Endothelial cell of umbilical vein (primary cell): ENCODE results near the gene ABCA2. TPM values are rescaled to one million over a fixed set of nuclear protein-coding genes. Genes with fewer than 3 reads are reported as not detected.

Source experiments
- BruUV-seq: library from RNA; stranded (reverse); fragments of 400-500 nt; replicated peaks from 2 replicates; lab custom pipeline; 2021; lab: Mats Ljungman, UMichigan
- CTCF ChIA-PET: fragments of 300-600, 350-600 bp; sonication (Branson Sonifier 250); formaldehyde crosslinking; loops from one replicate; lab custom pipeline; 2021; ENCODE audit warnings: antibody characterized with exemption, inconsistent platforms; lab: Charles Lee
- POLR2A ChIA-PET: fragments of 300-600, 350-600 bp; sonication (Branson Sonifier 250); formaldehyde crosslinking; loops from one replicate; lab custom pipeline; 2021; ENCODE audit warnings: antibody characterized with exemption, inconsistent platforms; lab: Charles Lee
- DNase-seq: peaks from one replicate; pipeline ENCODE4 v3.0.0-alpha.2; 2011; ENCODE audit warnings: low read depth, low spot score
- FAIRE-seq: peaks from 2 replicates; lab custom pipeline; 2011; peaks lifted over from hg19 to GRCh38; lab: Jason Lieb, UNC
- H2AFZ ChIP-seq: 2 replicates; pipeline ENCODE4 v1.6.0; 2012; ENCODE audit warnings: low read depth, low read length, control low read depth, inconsistent platforms
- H3K27ac ChIP-seq: 2 replicates; pipeline ENCODE4 v1.5.1; 2011; ENCODE audit warnings: low read depth, mild to moderate bottlenecking, control low read depth, low read length, moderate library complexity; ENCODE audit not compliant: insufficient read depth
- H3K27me3 ChIP-seq, 2 experiments: 2 replicates each; pipeline versions ENCODE4 v1.6.0 to v1.6.1; 2011; ENCODE audit warnings: low read length in 2 of 2, mixed read lengths in 1 of 2; ENCODE audit not compliant: control insufficient read depth in 2 of 2, insufficient read depth in 2 of 2
- H3K36me3 ChIP-seq, 2 experiments: 2 replicates in 1 of 2; 3 replicates in 1 of 2; pipeline ENCODE4 v1.5.1; 2011; ENCODE audit warnings: low read length in 2 of 2, mild to moderate bottlenecking in 1 of 2, moderate library complexity in 1 of 2; ENCODE audit not compliant: control insufficient read depth in 2 of 2, insufficient read depth in 2 of 2; ENCODE audit errors: extremely low read depth in 1 of 2
- H3K4me1 ChIP-seq: 3 replicates; pipeline ENCODE4 v1.5.1; 2011; ENCODE audit warnings: mild to moderate bottlenecking, low read length; ENCODE audit not compliant: control insufficient read depth, insufficient read depth; ENCODE audit errors: extremely low read depth
- H3K4me2 ChIP-seq: 2 replicates; pipeline ENCODE4 v1.6.1; 2011; ENCODE audit warnings: low read length, control low read depth, mixed read lengths; ENCODE audit not compliant: insufficient read depth
- H3K4me3 ChIP-seq, 3 experiments: fragments of 200-600 bp in 1 of 3; sonication (generic), shearing (Covaris generic) in 1 of 3; replicated peaks in 1 of 3; 2 replicates each; pipeline ENCODE4 v1.5.1; 2011 to 2016; ENCODE audit warnings: control low read depth in 3 of 3, low read length in 3 of 3, mild to moderate bottlenecking in 2 of 3, inconsistent platforms in 1 of 3, low read depth in 1 of 3, moderate library complexity in 1 of 3; ENCODE audit not compliant: insufficient read depth in 1 of 3
- H3K79me2 ChIP-seq: 2 replicates; pipeline ENCODE4 v1.6.0; 2012; ENCODE audit warnings: low read length, inconsistent platforms; ENCODE audit not compliant: control insufficient read depth, insufficient read depth
- H3K9ac ChIP-seq: replicated peaks from 2 replicates; pipeline ENCODE3; 2011; ENCODE audit warnings: low read length, control low read depth; ENCODE audit not compliant: insufficient read depth; ENCODE audit errors: extremely low read depth
- H3K9me1 ChIP-seq: replicated peaks from 3 replicates; pipeline ENCODE4 v1.6.0; 2011; ENCODE audit warnings: mild to moderate bottlenecking, low read length; ENCODE audit not compliant: control insufficient read depth, insufficient read depth; ENCODE audit errors: extremely low read depth
- H3K9me3 ChIP-seq: replicated peaks from 2 replicates; pipeline ENCODE4 v1.5.1; 2012; ENCODE audit warnings: low read length, inconsistent platforms; ENCODE audit not compliant: control insufficient read depth, insufficient read depth
- H4K20me1 ChIP-seq: replicated peaks from 2 replicates; pipeline ENCODE3; 2011; ENCODE audit warnings: mild to moderate bottlenecking, low read length; ENCODE audit not compliant: control insufficient read depth, insufficient read depth; ENCODE audit errors: extremely low read depth
- CTCF ChIP-seq, 2 donors: IDR thresholded peaks; 1 replicate in 1 of 2; 2 replicates in 1 of 2; pipeline ENCODE4 v1.5.1; 2011; ENCODE audit warnings: low read length in 2 of 2, mild to moderate bottlenecking in 2 of 2, moderate library complexity in 2 of 2, control low read depth in 1 of 2, inconsistent platforms in 1 of 2, low read depth in 1 of 2; ENCODE audit not compliant: insufficient read depth in 1 of 2; ENCODE audit errors: extremely low read depth in 1 of 2
- EZH2 ChIP-seq: IDR thresholded peaks from 2 replicates; pipeline ENCODE4 v1.6.1; 2012; ENCODE audit warnings: borderline replicate concordance, low read depth, mild to moderate bottlenecking, moderate library complexity, low read length, inconsistent platforms; ENCODE audit not compliant: severe bottlenecking
- FOS ChIP-seq: IDR thresholded peaks from 2 replicates; pipeline ENCODE4 v1.6.1; 2011; ENCODE audit warnings: mild to moderate bottlenecking, low read length, moderate library complexity, borderline replicate concordance; ENCODE audit not compliant: insufficient read depth
- GATA2 ChIP-seq: IDR thresholded peaks from 2 replicates; pipeline ENCODE4 v1.7.0; 2011; ENCODE audit warnings: low read depth, mild to moderate bottlenecking, moderate library complexity, mixed read lengths, low read length; ENCODE audit not compliant: insufficient read length, insufficient read depth
- JUN ChIP-seq: IDR thresholded peaks from 2 replicates; pipeline ENCODE4 v1.6.1; 2011; ENCODE audit warnings: borderline replicate concordance, low read depth; ENCODE audit not compliant: insufficient read length, insufficient read depth
- MAX ChIP-seq: IDR thresholded peaks from 2 replicates; pipeline ENCODE4 v1.6.1; 2011; ENCODE audit not compliant: insufficient read depth, insufficient read length
- MYC ChIP-seq: IDR thresholded peaks from one replicate; pipeline ENCODE4 v1.6.1; 2011; ENCODE audit warnings: mild to moderate bottlenecking, low read depth, low read length
- POLR2A ChIP-seq: IDR thresholded peaks from 2 replicates; pipeline ENCODE4 v1.6.1; 2012; ENCODE audit warnings: low read depth, mild to moderate bottlenecking, control low read depth, low read length
- POLR2AphosphoS5 ChIP-seq: IDR thresholded peaks from 2 replicates; pipeline ENCODE4 v1.6.1; 2012; ENCODE audit warnings: low read depth, mild to moderate bottlenecking, control low read depth, low read length, moderate library complexity; ENCODE audit not compliant: insufficient read depth
- dilution Hi-C: fragments of 300-500 bp; cut with MboI; formaldehyde crosslinking; loops from one replicate; pipeline ENCODE4 v1.15.0; 2019; ENCODE audit warnings: low sequenced_read_pairs; ENCODE audit not compliant: extremely low pct_ligation_motif_present
- intact Hi-C: fragments of 100-400 bp; cut with micrococcal nuclease; formaldehyde crosslinking; loops from one replicate; pipeline ENCODE4 v1.10.0; 2022
- polyA plus RNA-seq, 4 experiments: library from polyadenylated mRNA; depleted of rRNA in 3 of 4; stranded (reverse) in 3 of 4; unstranded in 1 of 4; fragments of >200 nt; gene quantifications; 2 replicates each; pipeline versions ENCODE4 v1.2.1 to v1.2.3, GENCODE V29; 2011 to 2012; ENCODE audit warnings: missing spikeins in 1 of 4
- total RNA-seq: library from RNA; stranded (reverse); gene quantifications from 2 replicates; pipeline ENCODE4 v1.2.3, GENCODE V29; 2021

The ABCA2 gene
- total and polyA plus RNA-seq, 2 donors (not counting 3 experiments of a cell fraction or from before 2014, with no cell fraction given), result 20.0 to 29.1 TPM

GRCh38 chr9:137053944-137054931 is 26.2 kb upstream of the ABCA2 start, which contains the start of gene ENTPD2:
Gene ENTPD2 (minus strand): TSS chr9:137054061. CDS start chr9:137053997, 64 bp downstream.
- H3K4me3 ChIP-seq, result no peak within 1 kb of the TSS
- intact Hi-C loops (no loop called here), dilution Hi-C loops (no loop called here)
- H3K9me1 ChIP-seq, result no peaks in the 10 kb centered on the region
- H2AFZ ChIP-seq, result no peak within 1 kb of the TSS
- FAIRE-seq (no peak), DNase-seq (no peak)
- H3K27me3 ChIP-seq, result peaks cover 8 to 21% of the 10 kb centered on the region in 2 experiments
- H3K79me2 ChIP-seq, result no peaks in the 10 kb centered on the region
- POLR2A ChIA-PET, result no interaction called here
- H3K9ac ChIP-seq, result no peak within 1 kb of the TSS
- no peak for TF ChIP-seq POLR2A
- TF ChIP-seq EZH2, result no peak
- TF ChIP-seq MAX, result no peak
- no peak for TF ChIP-seq JUN
- no peak for TF ChIP-seq MYC
- TF ChIP-seq CTCF (IDR thresholded peaks at IDR 0.05; ENCODE audit: extremely low read depth in 1 of 2, insufficient read depth in 1 of 2, low read depth in 1 of 2, low read length in 2 of 2), result no peak
- no peak for TF ChIP-seq GATA2
- no peak for TF ChIP-seq FOS
- no peak for TF ChIP-seq POLR2AphosphoS5
- BruUV-seq, result no TSS peak
- H3K27ac ChIP-seq, result no peak within 1 kb of the TSS
- CTCF ChIA-PET, result interaction anchor here (1.9 to 2.2 kb wide), 2 partner anchors 10 to 25 kb away, joined by 7 to 23 read pairs; no protein-coding TSS in a partner anchor
- H3K9me3 ChIP-seq, result no peaks in the 10 kb centered on the region
- no peaks in the 10 kb centered on the region for H3K36me3 ChIP-seq
- no peak within 1 kb of the TSS for H3K4me2 ChIP-seq
- no peaks in the 10 kb centered on the region for H4K20me1 ChIP-seq
- H3K4me1 ChIP-seq, result no peaks in the 10 kb centered on the region
